Neural cell (in vitro differentiated cells): ENCODE measurements around the gene SLC4A4. TPM values are rescaled to one million over a fixed set of nuclear protein-coding genes. Genes with fewer than 3 reads are reported as not detected.

ENCODE experiments used
- H2AFZ ChIP-seq: fragments of 200-600, 300-800 bp; sonication (generic), shearing (Covaris generic); 2 replicates; pipeline ENCODE4 v1.6.0; 2014; ENCODE audit warnings: low read depth, mild to moderate bottlenecking, antibody characterized with exemption, low read length, moderate library complexity
- H3F3A ChIP-seq: fragments of 200-600 bp; shearing (Covaris generic); 2 replicates; pipeline ENCODE4 v1.6.1; 2016; ENCODE audit warnings: mild to moderate bottlenecking, moderate library complexity, mixed read lengths, antibody characterized with exemption, low read length; ENCODE audit not compliant: insufficient read depth, poor library complexity, severe bottlenecking
- H3K27ac ChIP-seq: fragments of 200-600, 300-800 bp; sonication (generic), shearing (Covaris generic); 2 replicates; pipeline ENCODE4 v1.5.1; 2014; ENCODE audit warnings: mild to moderate bottlenecking, low read length, moderate library complexity
- H3K27me3 ChIP-seq: fragments of 300-800, 200-600 bp; sonication (generic), shearing (Covaris generic); 2 replicates; pipeline ENCODE4 v1.6.0; 2014; ENCODE audit warnings: mild to moderate bottlenecking, low read depth, low read length, moderate library complexity; ENCODE audit not compliant: insufficient read depth
- H3K36me3 ChIP-seq: fragments of 300-800, 200-600 bp; sonication (generic), shearing (Covaris generic); 2 replicates; pipeline ENCODE4 v1.5.1; 2014; ENCODE audit warnings: mild to moderate bottlenecking, antibody characterized with exemption, low read length, moderate library complexity; ENCODE audit not compliant: insufficient read depth
- H3K4me2 ChIP-seq: fragments of 300-800, 200-600 bp; sonication (generic), shearing (Covaris generic); 2 replicates; pipeline ENCODE4 v1.6.0; 2014; ENCODE audit warnings: mild to moderate bottlenecking, low read length
- H3K4me3 ChIP-seq: fragments of 300-800, 200-600 bp; sonication (generic), shearing (Covaris generic); 2 replicates; pipeline ENCODE4 v1.5.1; 2014; ENCODE audit warnings: mild to moderate bottlenecking, low read length, moderate library complexity
- H3K79me2 ChIP-seq: fragments of 200-600 bp; shearing (Covaris generic); replicated peaks from 2 replicates; pipeline ENCODE4 v1.6.0; 2014; ENCODE audit warnings: mild to moderate bottlenecking, low read length, moderate library complexity; ENCODE audit not compliant: insufficient read depth
- H3K9ac ChIP-seq: fragments of 300-800, 200-600 bp; sonication (generic), shearing (Covaris generic); 2 replicates; pipeline ENCODE4 v1.6.1; 2016; ENCODE audit warnings: mild to moderate bottlenecking, low read length, mixed read lengths
- H3K9me2 ChIP-seq: fragments of 200-600 bp; shearing (Covaris generic); 2 replicates; pipeline ENCODE4 v1.6.1; 2016; ENCODE audit warnings: mild to moderate bottlenecking, low read length, mixed read lengths; ENCODE audit not compliant: insufficient read depth
- H3K9me3 ChIP-seq: fragments of 200-600, 300-800 bp; sonication (generic), shearing (Covaris generic); 2 replicates; pipeline ENCODE4 v1.6.1; 2016; ENCODE audit warnings: mild to moderate bottlenecking, mixed run types, low read length, moderate library complexity, mixed read lengths
- H4K20me1 ChIP-seq: fragments of 200-600 bp; shearing (Covaris generic); 2 replicates; pipeline ENCODE4 v1.6.1; 2016; ENCODE audit warnings: mild to moderate bottlenecking, mixed run types; ENCODE audit not compliant: insufficient read depth
- CTCF ChIP-seq: fragments of 450-650 bp; IDR thresholded peaks from 2 replicates; pipeline ENCODE4 v1.5.1; 2014; ENCODE audit warnings: antibody characterized with exemption, mild to moderate bottlenecking, moderate library complexity; ENCODE audit not compliant: poor library complexity, severe bottlenecking
- EP300 ChIP-seq: fragments of 450-650 bp; conservative IDR thresholded peaks from 2 replicates; pipeline ENCODE4 v1.6.1; 2014; ENCODE audit warnings: antibody characterized with exemption, mild to moderate bottlenecking, moderate library complexity; ENCODE audit not compliant: poor library complexity, severe bottlenecking
- EZH2 ChIP-seq: fragments of 200-600, 300-800 bp; shearing (Covaris generic), sonication (generic); IDR thresholded peaks from 2 replicates; pipeline ENCODE4 v1.6.1; 2014; ENCODE audit warnings: antibody characterized with exemption, low read length, borderline replicate concordance, mild to moderate bottlenecking; ENCODE audit not compliant: insufficient read depth, poor library complexity, severe bottlenecking
- MXI1 ChIP-seq: fragments of 450-650 bp; conservative IDR thresholded peaks from 2 replicates; pipeline ENCODE4 v1.6.1; 2014; ENCODE audit warnings: antibody characterized with exemption, mild to moderate bottlenecking; ENCODE audit not compliant: poor library complexity, severe bottlenecking
- POLR2AphosphoS5 ChIP-seq: IDR thresholded peaks from 2 replicates; pipeline ENCODE4 v1.6.1; 2012
- RAD21 ChIP-seq: fragments of 450-650 bp; conservative IDR thresholded peaks from 2 replicates; pipeline ENCODE4 v1.6.1; 2014; ENCODE audit warnings: antibody characterized with exemption, mild to moderate bottlenecking, moderate library complexity
- REST ChIP-seq: IDR thresholded peaks from 2 replicates; pipeline ENCODE4 v1.6.1; 2012; ENCODE audit warnings: borderline replicate concordance
- SMC3 ChIP-seq: fragments of 450-650 bp; conservative IDR thresholded peaks from 2 replicates; pipeline ENCODE4 v1.6.1; 2014; ENCODE audit warnings: antibody characterized with exemption, mild to moderate bottlenecking, moderate library complexity; ENCODE audit not compliant: poor library complexity
- TAF1 ChIP-seq: IDR thresholded peaks from 2 replicates; pipeline ENCODE4 v1.6.1; 2012; ENCODE audit warnings: low read depth
- polyA plus RNA-seq: library from polyadenylated mRNA; depleted of rRNA; stranded (reverse); fragments of >200 nt; gene quantifications from 2 replicates; pipeline ENCODE4 v1.2.3, GENCODE V29; 2014

The SLC4A4 gene
- polyA plus RNA-seq, 1 donor from 2014 or later: 9.2 TPM

GRCh38 chr4:71538528-71538927 is 199.7 kb downstream of the SLC4A4 start:
- no peaks in the 10 kb centered on the region for H4K20me1 ChIP-seq
- no peaks in the 10 kb centered on the region for H3F3A ChIP-seq
- H3K36me3 ChIP-seq: no peaks in the 10 kb centered on the region
- no peak overlapping the region for H2AFZ ChIP-seq
- no peaks in the 10 kb centered on the region for H3K79me2 ChIP-seq
- no peaks in the 10 kb centered on the region for H3K9me2 ChIP-seq
- H3K27me3 ChIP-seq: no peaks in the 10 kb centered on the region
- H3K4me3 ChIP-seq: no peak overlapping the region
- H3K4me2 ChIP-seq: no peak overlapping the region
- H3K27ac ChIP-seq: no peak overlapping the region
- H3K9ac ChIP-seq: no peak overlapping the region
- TF ChIP-seq EP300: no peak
- no peak for TF ChIP-seq POLR2AphosphoS5
- TF ChIP-seq TAF1: no peak
- TF ChIP-seq SMC3: no peak
- TF ChIP-seq MXI1: no peak
- TF ChIP-seq CTCF: no peak
- TF ChIP-seq REST: no peak
- TF ChIP-seq RAD21: no peak
- no peak for TF ChIP-seq EZH2
- H3K9me3 ChIP-seq: no peaks in the 10 kb centered on the region

GRCh38 chr4:71540749-71541269 is 202.0 kb downstream of the SLC4A4 start:
- no peaks in the 10 kb centered on the region for H3K9me2 ChIP-seq
- H3F3A ChIP-seq: no peaks in the 10 kb centered on the region
- H3K27ac ChIP-seq: no peak overlapping the region
- H3K9ac ChIP-seq: no peak overlapping the region
- no peaks in the 10 kb centered on the region for H3K9me3 ChIP-seq
- no peaks in the 10 kb centered on the region for H3K27me3 ChIP-seq
- no peak overlapping the region for H3K4me3 ChIP-seq
- H3K79me2 ChIP-seq: no peaks in the 10 kb centered on the region
- TF ChIP-seq EP300: no peak
- no peak for TF ChIP-seq TAF1
- TF ChIP-seq POLR2AphosphoS5: no peak
- TF ChIP-seq REST: no peak
- no peak for TF ChIP-seq CTCF
- no peak for TF ChIP-seq RAD21
- TF ChIP-seq EZH2: no peak
- no peak for TF ChIP-seq MXI1
- TF ChIP-seq SMC3: no peak
- no peaks in the 10 kb centered on the region for H4K20me1 ChIP-seq
- H3K4me2 ChIP-seq: no peak overlapping the region
- H3K36me3 ChIP-seq: no peaks in the 10 kb centered on the region
- no peak overlapping the region for H2AFZ ChIP-seq
